ENCODE data around the gene RSAD2. TPM values are rescaled to one million over a fixed set of nuclear protein-coding genes. Genes with fewer than 3 reads are reported as not detected.

RSAD2 gene
- total RNA-seq, 1 donor from 2014 or later, result 0.22 TPM

- no peaks in the 10 kb centered on the region for H3K36me3 Mint-ChIP-seq (ENCODE audit: low read depth)
- peaks cover 23% of the 10 kb centered on the region for H3K4me1 Mint-ChIP-seq (ENCODE audit: low read depth)
- DNase-seq (ENCODE audit: low spot score), result no peak
- no peaks in the 10 kb centered on the region for H3K9me3 Mint-ChIP-seq (ENCODE audit: low read depth)
- no peak overlapping the region for H3K27ac Mint-ChIP-seq (ENCODE audit: unreplicated experiment)
- no peaks in the 10 kb centered on the region for H3K27me3 Mint-ChIP-seq (ENCODE audit: low read depth)
- TF ChIP-seq CTCF (IDR thresholded peaks at IDR 0.05), result no peak
- H3K4me3 Mint-ChIP-seq (ENCODE audit: unreplicated experiment), result no peak overlapping the region
Observed at GRCh38 chr2:6926071-6926732, 48.6 kb downstream of the RSAD2 start.

- Mint-ChIP-seq H3K27me3 (ENCODE audit: low read depth) (no peaks in the 10 kb centered on the region), H3K4me3 (ENCODE audit: unreplicated experiment) (no peak overlapping the region), H3K36me3 (ENCODE audit: low read depth) (no peaks in the 10 kb centered on the region), H3K9me3 (ENCODE audit: low read depth) (peaks cover 2% of the 10 kb centered on the region), H3K4me1 (ENCODE audit: low read depth) (peaks cover 20% of the 10 kb centered on the region), H3K27ac (ENCODE audit: unreplicated experiment) (peak overlapping the region; percentile 14)
- no peak for TF ChIP-seq CTCF (IDR thresholded peaks at IDR 0.05)
- DNase-seq (ENCODE audit: low spot score), result no peak
Observed at GRCh38 chr2:6927186-6927585, 49.6 kb downstream of the RSAD2 start.

DNA sequence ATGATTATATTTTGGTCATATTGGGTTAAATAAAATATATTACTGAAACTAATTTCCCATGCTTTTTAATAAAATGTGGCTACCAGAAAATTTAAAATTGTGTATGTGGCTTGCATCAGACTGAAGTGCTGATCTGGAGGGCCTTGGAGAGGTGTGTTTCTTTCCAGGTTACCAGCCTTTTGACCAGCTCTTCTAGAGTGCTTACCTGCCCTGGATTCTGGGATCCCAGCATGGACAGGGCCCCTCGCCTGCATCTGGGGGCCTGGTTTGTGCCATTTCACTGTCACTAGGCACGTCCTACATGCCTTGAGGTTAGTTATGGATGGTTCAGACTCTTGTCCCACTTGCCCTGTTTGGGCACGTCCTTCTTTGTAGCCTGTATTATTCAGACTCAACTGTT lies 50.2 kb downstream of the RSAD2 start:
- no peak for TF ChIP-seq CTCF (IDR thresholded peaks at IDR 0.05)
- no peaks in the 10 kb centered on the region for H3K27me3 Mint-ChIP-seq (ENCODE audit: low read depth)
- H3K4me3 Mint-ChIP-seq (ENCODE audit: unreplicated experiment), result no peak overlapping the region
- peaks cover 20% of the 10 kb centered on the region for H3K4me1 Mint-ChIP-seq (ENCODE audit: low read depth)
- no peaks in the 10 kb centered on the region for H3K36me3 Mint-ChIP-seq (ENCODE audit: low read depth)
- no peak for DNase-seq (ENCODE audit: low spot score)
- H3K27ac Mint-ChIP-seq (ENCODE audit: unreplicated experiment), result no peak overlapping the region
- peaks cover 2% of the 10 kb centered on the region for H3K9me3 Mint-ChIP-seq (ENCODE audit: low read depth)

DNA sequence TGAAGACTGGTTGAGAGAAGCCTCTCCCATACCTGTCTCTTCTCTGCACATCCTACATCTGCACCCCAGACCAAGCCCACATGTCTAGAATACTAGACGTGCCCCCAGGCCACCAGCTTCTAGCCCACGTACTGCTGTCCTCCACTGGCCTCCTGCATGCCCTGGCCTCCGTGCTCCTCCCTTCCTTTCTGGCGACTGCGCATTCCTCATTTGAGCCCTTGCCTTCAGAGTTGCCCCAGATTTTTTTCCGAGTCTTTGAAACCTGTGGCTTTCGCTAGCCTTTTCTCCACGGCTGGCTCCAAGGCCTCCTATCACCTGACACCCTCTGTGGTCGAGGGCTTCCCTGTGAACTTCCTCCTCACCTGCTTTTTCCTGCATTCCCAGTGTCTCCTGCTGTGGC lies 50.9 kb downstream of the RSAD2 start:
- Mint-ChIP-seq H3K27me3 (ENCODE audit: low read depth) (no peaks in the 10 kb centered on the region), H3K9me3 (ENCODE audit: low read depth) (peaks cover 2% of the 10 kb centered on the region), H3K27ac (ENCODE audit: unreplicated experiment) (peak overlapping the region; percentile 10), H3K4me3 (ENCODE audit: unreplicated experiment) (no peak overlapping the region), H3K4me1 (ENCODE audit: low read depth) (peaks cover 24% of the 10 kb centered on the region), H3K36me3 (ENCODE audit: low read depth) (no peaks in the 10 kb centered on the region)
- DNase-seq (ENCODE audit: low spot score), result no peak
- no peak for TF ChIP-seq CTCF (IDR thresholded peaks at IDR 0.05)

DNA sequence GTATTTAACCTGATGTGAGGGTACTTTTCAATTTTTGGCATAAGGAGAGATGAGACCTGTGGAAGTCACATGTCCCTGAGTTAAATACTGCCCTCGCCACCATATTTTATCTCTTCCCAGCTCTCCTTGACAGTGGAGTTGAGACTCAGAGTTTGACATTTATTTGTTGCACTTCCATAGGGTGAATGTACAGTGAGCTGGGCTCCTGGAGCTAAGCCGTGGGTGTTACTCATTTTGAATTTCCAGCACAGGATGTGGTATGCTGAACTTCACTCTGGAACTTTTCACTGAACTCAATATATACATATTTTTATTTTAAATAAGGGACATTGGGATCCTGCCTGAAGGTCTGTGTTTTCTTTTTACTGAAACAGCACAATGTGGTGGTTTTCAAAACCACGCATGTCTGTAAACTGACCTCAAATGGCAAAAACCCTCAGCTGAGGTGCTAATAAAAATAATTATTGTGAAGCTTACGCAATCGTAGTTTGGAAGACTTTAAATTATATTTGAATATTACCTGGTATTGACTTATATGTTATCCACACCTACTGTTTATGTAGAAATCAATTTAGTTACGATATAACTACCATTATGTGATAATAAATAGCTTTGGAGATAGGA lies 51.7 kb downstream of the RSAD2 start:
- DNase-seq (ENCODE audit: low spot score), result no peak
- Mint-ChIP-seq H3K27ac (ENCODE audit: unreplicated experiment) (no peak overlapping the region), H3K36me3 (ENCODE audit: low read depth) (no peaks in the 10 kb centered on the region), H3K4me3 (ENCODE audit: unreplicated experiment) (no peak overlapping the region), H3K27me3 (ENCODE audit: low read depth) (no peaks in the 10 kb centered on the region), H3K9me3 (ENCODE audit: low read depth) (peaks cover 2% of the 10 kb centered on the region), H3K4me1 (ENCODE audit: low read depth) (peaks cover 24% of the 10 kb centered on the region)
- TF ChIP-seq CTCF (IDR thresholded peaks at IDR 0.05), result no peak
